T47D (cell line): ENCODE data around the gene DTX1.
"Not testable (repeated sequence)": the region's sequence is repeated elsewhere in the genome, so short reads cannot be mapped to it uniquely, and the experiment has no call there.

ENCODE experiments used
- DNase-seq, 2 experiments: peaks; one replicate each; pipeline versions ENCODE4 v3.0.0 to v3.0.0-alpha.2; 2011 to 2012; ENCODE audit warnings: low read depth in 1 of 2, low spot score in 1 of 2
- JUND ChIP-seq: IDR thresholded peaks from 2 replicates; pipeline ENCODE4 v1.6.1; 2012; ENCODE audit warnings: low read depth
- in situ Hi-C: cut with HindIII; loops from 2 replicates; pipeline ENCODE4 v1.10.0; 2016; ENCODE audit warnings: low sequenced_read_pairs, low pct_unique_long_range_greater_than_20kb

Gene DTX1

GRCh38 chr12:113109360-113109759, 52.8 kb downstream of the DTX1 start:
- DNase-seq, result no peak
- in situ Hi-C loops, result no loop called here

GRCh38 chr12:113109872-113110599, 53.5 kb downstream of the DTX1 start:
- no peak for DNase-seq
- TF ChIP-seq JUND, result no peak

More at GRCh38 chr12:113109360-113109759, 52.8 kb downstream of the DTX1 start:
- TF ChIP-seq JUND, result no peak

GRCh38 chr12:113111247-113111646, 54.7 kb downstream of the DTX1 start:
- no peak for TF ChIP-seq JUND
- no peak for DNase-seq
- in situ Hi-C loops, result no loop called here

More at GRCh38 chr12:113109872-113110599, 53.5 kb downstream of the DTX1 start:
- in situ Hi-C loops, result no loop called here

- in situ Hi-C loops, result no loop called here
- no peak for DNase-seq
- TF ChIP-seq JUND, result no peak
Measured at GRCh38 chr12:113112043-113112899, 55.7 kb downstream of the DTX1 start.

GRCh38 chr12:113113397-113113796, 56.9 kb downstream of the DTX1 start:
- no peak for TF ChIP-seq JUND
- in situ Hi-C loops, result no loop called here
- DNase-seq, result no peak

- TF ChIP-seq JUND, result no peak
- in situ Hi-C loops, result no loop called here
- no peak for DNase-seq
Measured at GRCh38 chr12:113114447-113115178, 58.1 kb downstream of the DTX1 start.

- TF ChIP-seq JUND, result no peak
- in situ Hi-C loops, result no loop called here
- DNase-seq, result no peak
Measured at GRCh38 chr12:113115455-113116126, 59.1 kb downstream of the DTX1 start.

- DNase-seq, result no peak
- in situ Hi-C loops, result no loop called here
- no peak for TF ChIP-seq JUND
Measured at GRCh38 chr12:113116875-113117274, 60.3 kb downstream of the DTX1 start.

GRCh38 chr12:113117684-113118083, 61.2 kb downstream of the DTX1 start:
- DNase-seq, in situ Hi-C loops: not testable (repeated sequence)

- DNase-seq, result no peak
- in situ Hi-C loops, result no loop called here
- no peak for TF ChIP-seq JUND
Measured at GRCh38 chr12:113118142-113118541, 61.6 kb downstream of the DTX1 start.

- no peak for DNase-seq
- TF ChIP-seq JUND, result no peak
- in situ Hi-C loops, result no loop called here
Measured at GRCh38 chr12:113119980-113120669, 63.6 kb downstream of the DTX1 start.
